GM06990 (cell line): ENCODE measurements around the gene PIK3CB.
"Not testable (repeated sequence)": the region's sequence is repeated elsewhere in the genome, so short reads cannot be mapped to it uniquely, and the experiment has no call there.

ENCODE experiments used
- DNase-seq: peaks from one replicate; pipeline ENCODE4 v3.0.0-alpha.2; 2011; ENCODE audit not compliant: insufficient read length; ENCODE audit errors: extremely low read depth
- H3K27me3 ChIP-seq: replicated peaks from 2 replicates; pipeline ENCODE4 v1.6.0; 2011; ENCODE audit warnings: low read length; ENCODE audit not compliant: control insufficient read depth, insufficient read depth
- H3K36me3 ChIP-seq: 2 replicates; pipeline ENCODE4 v1.5.1; 2011; ENCODE audit warnings: low read length; ENCODE audit not compliant: control insufficient read depth, insufficient read depth
- H3K4me3 ChIP-seq: replicated peaks from 2 replicates; pipeline ENCODE4 v1.5.1; 2011; ENCODE audit warnings: low read depth, mild to moderate bottlenecking, control low read depth, low read length
- CTCF ChIP-seq: IDR thresholded peaks from 2 replicates; pipeline ENCODE4 v1.5.1; 2011; ENCODE audit warnings: low read length, control low read depth, mild to moderate bottlenecking, inconsistent platforms; ENCODE audit not compliant: insufficient read depth, poor library complexity, severe bottlenecking

Gene PIK3CB

GRCh38 chr3:138845181-138845601 lies 10.5 kb upstream of the PIK3CB start:
- H3K27me3 ChIP-seq, result no peaks in the 10 kb centered on the region
- TF ChIP-seq CTCF, result no peak
- no peaks in the 10 kb centered on the region for H3K36me3 ChIP-seq
- DNase-seq, result no peak
- no peak overlapping the region for H3K4me3 ChIP-seq

- H3K36me3 ChIP-seq, result no peaks in the 10 kb centered on the region
- DNase-seq, result peak; percentile 31
- no peak for TF ChIP-seq CTCF
These were observed 7.9 kb upstream of the PIK3CB start for GRCh38 chr3:138842483-138843188.

GRCh38 chr3:138838385-138838784 lies 3.7 kb upstream of the PIK3CB start:
- H3K36me3 ChIP-seq, DNase-seq, H3K27me3 ChIP-seq, H3K4me3 ChIP-seq: not testable (repeated sequence)

More at GRCh38 chr3:138842483-138843188, 7.9 kb upstream of the PIK3CB start:
- Histone ChIP-seq H3K4me3 (no peak overlapping the region), H3K27me3 (no peaks in the 10 kb centered on the region)

- H3K27me3 ChIP-seq, DNase-seq, H3K4me3 ChIP-seq, H3K36me3 ChIP-seq: not testable (repeated sequence)
These were observed 1.1 kb upstream of the PIK3CB start for GRCh38 chr3:138835846-138836245.

GRCh38 chr3:138835397-138835757 lies 649 bp upstream of the PIK3CB start:
- no peak for TF ChIP-seq CTCF
- Histone ChIP-seq H3K27me3 (no peaks in the 10 kb centered on the region), H3K36me3 (no peaks in the 10 kb centered on the region), H3K4me3 (peak overlapping the region; percentile 76)
- DNase-seq, result no peak

GRCh38 chr3:138833899-138834595 lies 681 bp downstream of the PIK3CB start:
- DNase-seq, result no peak
- H3K4me3 ChIP-seq, result peak overlapping the region; percentile 81
- TF ChIP-seq CTCF, result peak; percentile 48
- H3K27me3 ChIP-seq, result no peaks in the 10 kb centered on the region
- no peaks in the 10 kb centered on the region for H3K36me3 ChIP-seq

- not testable (repeated sequence) for DNase-seq, H3K27me3 ChIP-seq, H3K36me3 ChIP-seq, H3K4me3 ChIP-seq
These were observed 2.2 kb downstream of the PIK3CB start for GRCh38 chr3:138832473-138833057.
